ENCODE data around the gene HOXA3.

The HOXA3 gene

DNA sequence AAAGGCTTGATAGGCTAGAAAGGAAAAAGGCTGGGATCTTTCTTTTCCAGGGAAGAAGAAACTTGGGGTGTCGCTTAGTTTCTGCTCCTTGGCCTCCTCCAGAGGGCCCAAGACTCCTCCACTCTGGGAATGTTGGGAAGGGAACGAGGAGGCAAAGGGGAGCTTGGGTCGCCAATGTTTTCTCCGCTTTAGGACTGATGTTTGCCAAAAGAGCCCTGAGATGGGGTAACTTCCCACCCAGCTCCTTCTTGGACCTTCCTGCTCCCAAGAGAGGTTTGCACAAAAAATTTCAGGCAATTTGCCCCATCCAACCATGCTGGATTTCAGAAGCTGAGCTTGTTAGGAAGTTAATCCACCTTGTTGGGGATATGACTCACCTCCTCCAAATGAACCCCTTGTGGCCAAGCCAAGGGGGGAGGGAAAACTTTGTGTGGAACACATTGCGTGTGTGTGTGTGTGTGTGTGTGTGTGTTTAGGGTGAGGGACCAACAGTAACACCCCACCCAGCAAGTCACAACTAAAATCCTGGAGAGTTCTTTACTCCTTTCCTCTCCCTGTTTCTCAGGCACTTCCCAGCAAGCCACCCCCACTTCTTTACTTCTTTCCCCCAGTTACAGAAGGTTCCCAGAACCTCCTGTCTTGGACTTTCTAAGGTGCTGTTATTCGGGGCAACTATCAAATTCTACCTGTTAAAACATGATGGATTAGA, 41.2 kb downstream of the HOXA3 start:
- no peak for DNase-seq
- no peaks in the 10 kb centered on the region for H3K36me3 ChIP-seq (ENCODE audit: control insufficient read depth, insufficient read depth, low read length)
- peaks cover 3% of the 10 kb centered on the region for H3K27me3 ChIP-seq (replicated peaks; ENCODE audit: control insufficient read depth, insufficient read depth, low read length, poor library complexity, severe bottlenecking)
- no peak overlapping the region for H3K4me3 ChIP-seq (ENCODE audit: insufficient read depth, low read depth, low read length, poor library complexity, severe bottlenecking)
- H3K27ac ChIP-seq (ENCODE audit: insufficient read depth, low read length, poor library complexity, severe bottlenecking) = no peak overlapping the region
- H3K9me3 ChIP-seq (ENCODE audit: control insufficient read depth, low read length) = no peaks in the 10 kb centered on the region
- H3K4me1 ChIP-seq (ENCODE audit: control insufficient read depth, insufficient read depth, low read length, poor library complexity, severe bottlenecking) = no peaks in the 10 kb centered on the region

DNA sequence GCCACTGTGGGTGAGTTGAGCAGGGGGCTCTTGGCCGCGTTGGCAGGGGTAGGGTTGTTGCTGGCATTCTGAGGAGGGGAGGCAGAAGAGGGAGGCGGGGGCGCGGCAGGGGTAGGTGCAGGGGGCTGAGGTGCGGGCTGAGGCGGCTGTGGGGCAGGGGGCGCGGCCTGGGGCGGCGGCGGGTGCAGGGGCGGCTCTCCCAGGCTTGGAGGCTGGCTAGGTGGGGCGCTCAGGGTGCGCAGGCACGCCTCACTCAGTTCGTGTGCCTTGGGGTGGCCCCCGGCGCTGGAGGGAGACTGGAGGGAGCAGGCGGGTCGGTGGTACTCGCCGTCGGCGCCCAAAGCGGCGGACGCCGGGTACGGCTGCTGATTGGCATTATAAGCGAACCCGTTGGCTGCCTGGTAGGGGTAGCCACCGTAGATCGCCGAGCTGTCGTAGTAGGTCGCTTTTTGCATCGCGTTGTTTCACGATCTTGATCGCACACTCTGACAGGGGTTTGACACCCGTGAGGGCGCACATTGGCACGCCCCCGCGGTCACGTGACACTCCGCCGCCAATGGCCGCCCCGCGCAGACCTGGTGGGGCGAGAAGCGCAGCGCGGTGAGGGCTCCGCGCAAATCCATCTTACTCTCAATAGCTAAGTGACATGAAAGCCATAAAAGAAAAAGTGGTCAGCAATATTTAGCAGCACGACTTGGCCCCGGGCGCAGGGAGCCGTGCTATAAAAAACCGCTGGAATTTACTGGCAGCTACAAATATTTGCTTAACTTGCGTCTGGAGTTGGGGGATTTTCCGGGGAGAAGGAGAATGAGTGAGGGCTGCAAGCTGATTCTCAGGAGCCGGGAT, 42.0 kb downstream of the HOXA3 start:
- Histone ChIP-seq H3K27me3 (replicated peaks; ENCODE audit: control insufficient read depth, insufficient read depth, low read length, poor library complexity, severe bottlenecking) (no peaks in the 10 kb centered on the region), H3K9me3 (ENCODE audit: control insufficient read depth, low read length) (no peaks in the 10 kb centered on the region), H3K4me1 (ENCODE audit: control insufficient read depth, insufficient read depth, low read length, poor library complexity, severe bottlenecking) (no peaks in the 10 kb centered on the region), H3K4me3 (ENCODE audit: insufficient read depth, low read depth, low read length, poor library complexity, severe bottlenecking) (no peak overlapping the region), H3K36me3 (ENCODE audit: control insufficient read depth, insufficient read depth, low read length) (no peaks in the 10 kb centered on the region), H3K27ac (ENCODE audit: insufficient read depth, low read length, poor library complexity, severe bottlenecking) (no peak overlapping the region)
- no peak for DNase-seq

DNA sequence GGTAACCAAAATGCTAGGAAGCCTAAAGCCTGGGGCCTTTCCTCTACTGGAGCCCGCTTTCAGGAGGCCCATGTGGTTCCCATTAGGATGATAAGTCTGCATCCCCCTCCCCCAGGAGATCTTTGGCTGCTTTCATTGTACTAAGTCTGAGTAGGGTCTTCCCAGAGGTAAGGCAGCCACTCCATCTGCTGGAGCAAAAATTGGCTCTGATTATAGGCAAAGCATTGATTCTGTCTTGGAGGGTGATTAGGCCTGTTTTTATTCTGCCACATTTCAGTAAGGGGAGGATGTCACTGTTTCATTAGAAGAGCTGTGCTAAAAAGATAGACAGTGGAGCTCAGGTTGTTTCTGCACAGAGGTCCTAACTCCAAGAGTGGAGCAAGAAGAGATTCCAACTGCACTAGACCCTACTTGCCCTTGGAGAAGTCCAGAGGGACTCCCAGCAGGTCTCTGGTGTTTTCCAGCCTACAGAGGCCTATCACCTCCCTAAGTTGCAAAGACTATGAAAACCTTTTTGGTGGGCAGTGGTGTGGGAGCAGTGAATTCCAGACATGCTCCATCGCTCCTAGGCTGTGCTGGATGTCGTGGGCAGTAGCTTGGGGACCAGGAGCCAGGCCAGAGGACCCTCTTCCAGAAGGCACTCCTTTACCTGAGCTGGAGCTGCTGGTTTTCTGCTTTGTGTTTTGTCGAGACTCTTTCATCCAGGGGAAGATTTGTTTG, 42.8 kb downstream of the HOXA3 start:
- Histone ChIP-seq H3K4me3 (ENCODE audit: insufficient read depth, low read depth, low read length, poor library complexity, severe bottlenecking) (no peak overlapping the region), H3K36me3 (ENCODE audit: control insufficient read depth, insufficient read depth, low read length) (no peaks in the 10 kb centered on the region), H3K27me3 (replicated peaks; ENCODE audit: control insufficient read depth, insufficient read depth, low read length, poor library complexity, severe bottlenecking) (peaks cover 4% of the 10 kb centered on the region), H3K4me1 (ENCODE audit: control insufficient read depth, insufficient read depth, low read length, poor library complexity, severe bottlenecking) (no peaks in the 10 kb centered on the region), H3K27ac (ENCODE audit: insufficient read depth, low read length, poor library complexity, severe bottlenecking) (no peak overlapping the region), H3K9me3 (ENCODE audit: control insufficient read depth, low read length) (no peaks in the 10 kb centered on the region)
- no peak for DNase-seq

DNA sequence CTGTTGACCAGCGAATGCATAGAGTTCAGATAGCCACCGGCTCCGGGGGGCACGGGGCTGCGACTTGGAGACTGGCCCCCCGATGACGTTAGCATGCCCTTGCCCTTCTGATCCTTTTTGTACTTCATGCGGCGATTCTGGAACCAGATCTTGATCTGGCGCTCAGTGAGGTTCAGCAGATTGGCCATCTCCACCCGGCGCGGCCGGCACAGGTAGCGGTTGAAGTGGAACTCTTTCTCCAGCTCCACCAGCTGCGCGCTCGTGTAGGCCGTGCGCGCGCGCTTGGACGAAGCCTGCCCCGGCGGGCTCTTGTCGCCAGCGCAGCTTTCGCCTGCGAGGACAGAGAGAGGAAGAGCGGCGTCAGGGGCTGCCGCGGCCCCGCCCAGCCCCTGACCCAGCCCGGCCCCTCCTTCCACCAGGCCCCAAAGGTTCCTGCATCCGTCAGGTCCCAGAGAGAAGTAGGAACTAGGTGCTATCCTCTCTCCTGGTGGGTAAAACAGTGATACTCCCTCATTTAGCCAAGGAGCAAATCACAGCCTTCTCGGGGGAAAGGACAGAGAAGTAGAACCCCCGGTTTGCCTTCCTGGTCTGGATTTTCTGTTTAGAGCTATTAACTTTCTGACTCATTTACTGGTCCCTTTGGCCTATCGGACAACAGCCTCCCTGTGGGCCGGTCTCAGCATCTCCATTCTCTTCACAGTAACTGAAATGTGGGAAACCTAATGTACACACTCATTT, 43.8 kb downstream of the HOXA3 start:
- Histone ChIP-seq H3K4me3 (ENCODE audit: insufficient read depth, low read depth, low read length, poor library complexity, severe bottlenecking) (no peak overlapping the region), H3K9me3 (ENCODE audit: control insufficient read depth, low read length) (no peaks in the 10 kb centered on the region), H3K27ac (ENCODE audit: insufficient read depth, low read length, poor library complexity, severe bottlenecking) (no peak overlapping the region), H3K36me3 (ENCODE audit: control insufficient read depth, insufficient read depth, low read length) (no peaks in the 10 kb centered on the region), H3K27me3 (replicated peaks; ENCODE audit: control insufficient read depth, insufficient read depth, low read length, poor library complexity, severe bottlenecking) (peaks cover 13% of the 10 kb centered on the region), H3K4me1 (ENCODE audit: control insufficient read depth, insufficient read depth, low read length, poor library complexity, severe bottlenecking) (no peaks in the 10 kb centered on the region)
- DNase-seq = no peak

DNA sequence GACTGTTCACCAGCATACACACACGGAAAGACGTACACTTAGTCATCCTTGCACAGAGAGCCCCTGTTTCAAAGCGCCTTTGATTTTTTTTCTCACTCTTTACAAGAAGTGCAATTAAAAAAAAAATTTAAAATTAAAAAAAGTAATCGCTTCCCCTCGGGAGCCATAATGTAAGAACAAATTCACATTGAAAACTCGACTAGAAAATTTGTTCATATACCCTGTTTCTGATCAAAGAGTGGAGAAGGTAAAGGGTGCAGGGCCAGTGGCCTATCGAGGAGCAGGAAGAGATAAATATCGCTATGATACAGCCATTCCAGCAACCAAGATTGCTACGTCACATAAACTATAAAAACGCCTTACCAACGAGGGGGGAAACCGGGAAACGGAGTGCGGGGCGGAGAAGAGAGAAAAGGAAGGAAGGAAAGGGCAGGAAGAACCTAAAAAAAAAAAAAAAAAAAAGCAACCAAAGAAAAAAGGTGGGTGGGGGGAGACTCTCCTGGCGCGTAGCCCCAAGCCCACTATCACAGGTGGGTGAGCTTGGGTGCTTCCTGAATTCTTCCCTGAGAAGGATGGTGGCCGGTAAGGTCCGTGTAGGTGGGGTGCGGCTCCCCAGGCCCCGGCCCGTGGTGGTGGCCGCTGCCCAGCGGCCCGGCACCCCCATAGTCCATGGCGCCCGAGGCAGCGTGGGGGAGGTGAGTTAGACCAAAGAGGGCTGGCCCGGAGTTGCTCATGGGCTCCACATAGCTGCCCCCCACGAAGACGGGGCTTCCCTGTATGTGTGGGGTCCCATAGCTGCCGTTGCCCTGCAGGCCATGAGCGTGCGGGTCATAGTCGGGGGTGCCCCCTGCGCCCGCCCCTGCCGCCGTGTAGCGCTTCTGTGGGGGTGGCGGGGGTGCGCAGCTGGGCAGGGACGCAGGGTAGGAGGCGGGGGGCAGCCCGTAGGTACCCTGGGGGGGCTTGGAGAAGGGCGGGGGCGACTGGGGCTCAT, 44.7 kb downstream of the HOXA3 start:
- Histone ChIP-seq H3K4me1 (ENCODE audit: control insufficient read depth, insufficient read depth, low read length, poor library complexity, severe bottlenecking) (peaks cover 3% of the 10 kb centered on the region), H3K27ac (ENCODE audit: insufficient read depth, low read length, poor library complexity, severe bottlenecking) (no peak overlapping the region), H3K4me3 (ENCODE audit: insufficient read depth, low read depth, low read length, poor library complexity, severe bottlenecking) (no peak overlapping the region)

DNA sequence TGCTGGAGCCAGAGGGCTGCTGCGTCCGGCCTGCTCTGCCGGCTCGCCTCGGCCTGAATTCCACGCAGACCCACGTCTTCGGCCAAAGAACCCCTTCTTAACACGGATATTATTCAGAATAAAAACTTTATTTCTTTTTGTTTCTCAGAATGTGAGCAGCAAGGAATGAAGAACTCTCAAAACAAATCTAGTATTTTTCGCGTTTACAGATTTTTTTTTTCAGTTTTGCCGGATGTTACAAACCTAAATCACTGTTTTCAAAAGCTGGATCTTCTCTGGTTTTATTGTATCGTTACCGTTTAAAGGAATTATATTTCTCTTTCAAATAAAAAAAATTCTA, 45.5 kb downstream of the HOXA3 start:
- Histone ChIP-seq H3K27ac (ENCODE audit: insufficient read depth, low read length, poor library complexity, severe bottlenecking) (no peak overlapping the region), H3K4me3 (ENCODE audit: insufficient read depth, low read depth, low read length, poor library complexity, severe bottlenecking) (no peak overlapping the region), H3K4me1 (ENCODE audit: control insufficient read depth, insufficient read depth, low read length, poor library complexity, severe bottlenecking) (peaks cover 9% of the 10 kb centered on the region), H3K9me3 (ENCODE audit: control insufficient read depth, low read length) (no peaks in the 10 kb centered on the region), H3K36me3 (ENCODE audit: control insufficient read depth, insufficient read depth, low read length) (no peaks in the 10 kb centered on the region), H3K27me3 (replicated peaks; ENCODE audit: control insufficient read depth, insufficient read depth, low read length, poor library complexity, severe bottlenecking) (peaks cover 24% of the 10 kb centered on the region)
- DNase-seq = no peak

More for the DNA sequence above, 44.7 kb downstream of the HOXA3 start:
- H3K27me3 ChIP-seq (replicated peaks; ENCODE audit: control insufficient read depth, insufficient read depth, low read length, poor library complexity, severe bottlenecking) = peaks cover 19% of the 10 kb centered on the region
- H3K9me3 ChIP-seq (ENCODE audit: control insufficient read depth, low read length) = no peaks in the 10 kb centered on the region
- no peak for DNase-seq
- H3K36me3 ChIP-seq (ENCODE audit: control insufficient read depth, insufficient read depth, low read length) = no peaks in the 10 kb centered on the region

DNA sequence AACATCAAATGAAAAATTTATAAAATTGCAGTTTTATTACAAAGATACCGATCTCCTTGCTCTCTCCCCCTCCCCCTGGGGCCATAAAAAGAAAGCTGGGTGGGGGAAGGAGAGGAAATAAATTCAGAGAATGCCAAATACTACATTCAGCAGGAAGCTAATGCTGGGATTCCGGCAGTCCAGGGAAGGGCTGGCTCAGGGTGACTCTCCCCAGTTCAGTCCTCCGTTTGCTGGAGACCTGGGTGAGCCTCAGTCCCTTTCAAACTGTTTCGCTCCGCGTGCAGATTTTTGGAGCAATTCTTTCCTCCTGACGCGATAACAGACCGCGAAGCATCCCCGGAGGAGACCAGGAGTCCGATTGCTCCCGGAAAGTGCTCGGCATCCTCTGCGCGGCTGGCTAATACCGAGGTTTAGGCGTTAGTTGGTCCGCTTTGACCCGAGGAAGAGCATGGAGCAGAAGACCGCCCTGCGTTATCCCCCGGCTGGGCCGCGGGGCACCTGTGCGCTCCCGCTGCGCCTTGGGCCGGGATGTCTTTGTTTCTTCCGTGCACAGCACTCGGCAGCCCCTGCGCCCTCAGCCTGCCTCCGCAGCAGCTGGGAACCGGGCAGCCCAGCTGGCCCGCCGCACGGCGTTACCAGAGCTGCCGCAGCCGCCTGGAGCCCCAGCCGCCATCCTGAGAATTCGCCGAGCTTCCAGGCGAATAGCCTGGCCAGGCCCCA, 46.0 kb downstream of the HOXA3 start:
- no peak overlapping the region for H3K4me3 ChIP-seq (ENCODE audit: insufficient read depth, low read depth, low read length, poor library complexity, severe bottlenecking)

DNA sequence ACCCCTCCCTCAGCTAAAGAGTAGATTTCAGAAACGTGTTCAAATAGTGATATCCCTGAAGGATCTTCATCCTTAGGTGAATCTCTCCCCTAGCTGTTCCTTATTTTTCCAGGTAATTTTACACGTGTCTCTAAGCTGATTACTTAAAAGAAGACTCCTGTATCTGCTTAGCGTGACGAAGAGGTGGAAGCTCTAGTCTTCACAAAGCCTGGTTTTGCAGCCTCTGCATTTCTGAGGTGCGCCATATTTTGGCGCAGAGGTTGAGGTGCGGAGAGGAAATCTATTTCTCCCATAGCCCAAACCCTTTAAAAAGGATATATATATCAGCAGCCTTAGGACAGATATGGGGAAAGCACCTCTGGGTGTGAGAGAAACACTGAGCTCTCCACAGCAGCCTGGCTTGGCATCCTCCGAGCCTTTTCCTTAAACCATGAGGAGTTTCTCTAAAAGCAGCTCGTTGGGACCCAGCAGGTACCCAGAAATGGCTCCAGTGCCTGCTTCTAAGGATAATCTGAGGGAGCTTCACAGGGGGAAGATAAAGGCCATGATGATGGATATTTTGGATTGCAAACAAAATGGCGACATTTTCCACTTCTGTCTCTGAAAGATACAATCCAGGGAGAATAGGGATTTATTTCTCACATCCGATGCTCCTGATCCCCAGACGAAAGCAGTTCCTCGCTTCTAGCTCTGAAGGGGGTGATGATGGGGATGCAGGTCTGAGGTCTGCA, 46.9 kb downstream of the HOXA3 start:
- Histone ChIP-seq H3K36me3 (ENCODE audit: control insufficient read depth, insufficient read depth, low read length) (no peaks in the 10 kb centered on the region), H3K9me3 (ENCODE audit: control insufficient read depth, low read length) (no peaks in the 10 kb centered on the region), H3K27me3 (replicated peaks; ENCODE audit: control insufficient read depth, insufficient read depth, low read length, poor library complexity, severe bottlenecking) (peaks cover 28% of the 10 kb centered on the region), H3K4me3 (ENCODE audit: insufficient read depth, low read depth, low read length, poor library complexity, severe bottlenecking) (no peak overlapping the region), H3K4me1 (ENCODE audit: control insufficient read depth, insufficient read depth, low read length, poor library complexity, severe bottlenecking) (peaks cover 9% of the 10 kb centered on the region), H3K27ac (ENCODE audit: insufficient read depth, low read length, poor library complexity, severe bottlenecking) (no peak overlapping the region)
- no peak for DNase-seq

More for the DNA sequence above, 46.0 kb downstream of the HOXA3 start:
- no peaks in the 10 kb centered on the region for H3K9me3 ChIP-seq (ENCODE audit: control insufficient read depth, low read length)
- peaks cover 9% of the 10 kb centered on the region for H3K4me1 ChIP-seq (ENCODE audit: control insufficient read depth, insufficient read depth, low read length, poor library complexity, severe bottlenecking)
- no peaks in the 10 kb centered on the region for H3K36me3 ChIP-seq (ENCODE audit: control insufficient read depth, insufficient read depth, low read length)
- DNase-seq = no peak
- peaks cover 28% of the 10 kb centered on the region for H3K27me3 ChIP-seq (replicated peaks; ENCODE audit: control insufficient read depth, insufficient read depth, low read length, poor library complexity, severe bottlenecking)
- no peak overlapping the region for H3K27ac ChIP-seq (ENCODE audit: insufficient read depth, low read length, poor library complexity, severe bottlenecking)

Data from effector memory CD4-positive, alpha-beta T cell (primary cell).